D721Med (cell line): ENCODE data around the gene ZBTB38.

Experiments
- DNase-seq: peaks from one replicate; pipeline ENCODE4 v3.0.0; 2011; ENCODE audit warnings: low spot score; ENCODE audit not compliant: insufficient read length
- FAIRE-seq: peaks from 2 replicates; lab custom pipeline; 2011; peaks lifted over from hg19 to GRCh38; lab: Jason Lieb, UNC
- CTCF ChIP-seq: IDR thresholded peaks from 2 replicates; pipeline ENCODE4 v1.5.1; 2012; ENCODE audit warnings: mild to moderate bottlenecking, control low read depth; ENCODE audit not compliant: insufficient read depth; ENCODE audit errors: missing control alignments

The ZBTB38 gene

GRCh38 chr3:141368062-141368924, at the start of gene ZBTB38:
TSS of gene ZBTB38 (plus strand) at chr3:141368504. CDS start at chr3:141442389, 73,885 bp downstream.
- TF ChIP-seq CTCF, result no peak
- FAIRE-seq (no peak), DNase-seq (no peak)

GRCh38 chr3:141320399-141321108, 47.8 kb upstream of the ZBTB38 start:
- TF ChIP-seq CTCF, result no peak
- no peak for FAIRE-seq

GRCh38 chr3:141321109-141321497, 47.2 kb upstream of the ZBTB38 start:
- DNase-seq, result no peak

More at GRCh38 chr3:141320399-141321108, 47.8 kb upstream of the ZBTB38 start:
- no peak for DNase-seq

GRCh38 chr3:141323936-141324704, 44.2 kb upstream of the ZBTB38 start:
- no peak for TF ChIP-seq CTCF
- FAIRE-seq, result no peak
- no peak for DNase-seq

More at GRCh38 chr3:141321109-141321497, 47.2 kb upstream of the ZBTB38 start:
- no peak for TF ChIP-seq CTCF
- no peak for FAIRE-seq

GRCh38 chr3:141326123-141326522, 42.2 kb upstream of the ZBTB38 start:
- TF ChIP-seq CTCF, result no peak
- no peak for DNase-seq
- FAIRE-seq, result no peak

- FAIRE-seq (no peak), DNase-seq (no peak)
- no peak for TF ChIP-seq CTCF
Measured at GRCh38 chr3:141326626-141327025, 41.7 kb upstream of the ZBTB38 start.
